ENCODE measurements around the gene CDC42EP1.

The CDC42EP1 gene

DNA sequence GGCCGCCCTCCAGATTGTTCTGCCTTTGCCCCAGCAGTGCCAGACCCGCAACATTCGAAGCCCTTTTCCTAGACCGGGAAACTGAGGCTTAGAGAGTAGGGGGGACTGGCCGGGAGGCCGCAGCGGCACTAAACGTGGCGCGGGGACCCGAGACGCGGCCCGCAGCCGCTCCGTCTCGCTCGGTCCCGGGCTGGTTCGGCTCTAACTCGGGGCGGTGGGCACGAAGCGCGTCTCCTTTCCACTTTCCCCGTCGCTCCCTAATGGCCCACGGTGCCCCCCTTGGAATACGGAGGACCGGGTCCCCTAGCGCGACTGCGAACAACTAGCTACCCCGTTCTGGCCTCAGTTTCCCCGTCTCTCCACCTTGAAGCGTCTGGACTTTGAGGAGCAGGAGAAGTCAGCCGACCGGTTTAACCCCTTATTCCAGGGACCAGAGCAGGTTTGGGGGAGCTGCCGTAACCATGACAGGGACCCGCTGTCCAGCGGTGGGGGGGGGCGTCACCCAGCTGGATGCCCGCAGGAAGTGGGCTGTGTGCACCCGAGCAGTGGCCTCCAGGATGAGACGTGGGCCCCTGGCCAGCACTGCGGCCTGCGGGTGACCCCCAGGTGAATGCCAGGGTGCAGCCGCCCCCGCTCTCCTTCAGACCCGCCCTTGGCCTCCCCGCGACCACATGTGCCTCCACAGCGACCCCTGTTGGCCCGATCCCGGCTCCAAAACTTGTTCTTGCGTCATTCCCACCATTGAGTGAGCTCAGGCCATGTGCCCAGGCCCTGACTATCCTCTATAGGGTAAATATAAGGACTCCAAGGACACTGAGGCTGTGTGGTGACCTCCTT is 1.1 kb downstream of the CDC42EP1 start:
- DNase-seq = no peak

DNA sequence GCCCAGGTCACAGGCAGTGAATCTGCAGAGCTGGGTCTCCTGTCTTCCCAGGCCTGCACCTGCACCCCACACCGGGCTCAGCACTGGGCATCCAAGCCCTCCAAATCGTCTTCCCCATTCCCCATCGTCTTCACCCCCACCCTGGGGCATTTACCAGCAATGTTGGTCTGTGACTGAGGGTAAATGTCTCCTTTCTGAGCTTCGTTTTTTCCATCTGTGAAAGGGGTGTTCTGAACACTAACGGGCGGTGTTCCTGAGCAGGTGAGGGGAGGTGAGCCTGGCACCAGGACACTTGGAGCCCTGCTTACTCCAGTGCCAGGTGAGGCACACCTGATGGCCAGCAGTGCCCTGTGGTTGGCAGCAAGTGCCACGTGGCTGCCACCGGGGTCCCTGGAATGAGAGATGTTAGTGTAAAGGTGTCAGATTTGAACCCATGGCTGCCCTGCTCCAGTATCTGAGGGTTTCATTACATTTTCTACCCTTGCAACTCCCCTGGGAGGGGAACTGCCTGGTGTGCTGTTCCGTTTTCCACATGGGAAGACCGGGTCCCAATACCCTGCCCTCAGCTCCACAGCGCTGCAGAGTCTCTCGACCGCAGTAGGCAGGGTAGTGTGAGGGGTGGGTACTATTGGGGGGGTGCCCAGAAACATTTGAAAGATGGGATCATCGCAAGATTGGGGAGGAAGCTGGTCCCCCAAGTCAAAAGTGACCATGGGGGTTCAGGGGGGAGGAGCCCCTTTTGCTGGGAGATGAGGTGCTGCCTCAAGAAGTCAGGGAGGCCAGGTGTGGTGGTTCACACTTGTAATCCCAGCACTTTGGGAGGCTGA is 2.0 kb downstream of the CDC42EP1 start:
- DNase-seq = no peak

DNA sequence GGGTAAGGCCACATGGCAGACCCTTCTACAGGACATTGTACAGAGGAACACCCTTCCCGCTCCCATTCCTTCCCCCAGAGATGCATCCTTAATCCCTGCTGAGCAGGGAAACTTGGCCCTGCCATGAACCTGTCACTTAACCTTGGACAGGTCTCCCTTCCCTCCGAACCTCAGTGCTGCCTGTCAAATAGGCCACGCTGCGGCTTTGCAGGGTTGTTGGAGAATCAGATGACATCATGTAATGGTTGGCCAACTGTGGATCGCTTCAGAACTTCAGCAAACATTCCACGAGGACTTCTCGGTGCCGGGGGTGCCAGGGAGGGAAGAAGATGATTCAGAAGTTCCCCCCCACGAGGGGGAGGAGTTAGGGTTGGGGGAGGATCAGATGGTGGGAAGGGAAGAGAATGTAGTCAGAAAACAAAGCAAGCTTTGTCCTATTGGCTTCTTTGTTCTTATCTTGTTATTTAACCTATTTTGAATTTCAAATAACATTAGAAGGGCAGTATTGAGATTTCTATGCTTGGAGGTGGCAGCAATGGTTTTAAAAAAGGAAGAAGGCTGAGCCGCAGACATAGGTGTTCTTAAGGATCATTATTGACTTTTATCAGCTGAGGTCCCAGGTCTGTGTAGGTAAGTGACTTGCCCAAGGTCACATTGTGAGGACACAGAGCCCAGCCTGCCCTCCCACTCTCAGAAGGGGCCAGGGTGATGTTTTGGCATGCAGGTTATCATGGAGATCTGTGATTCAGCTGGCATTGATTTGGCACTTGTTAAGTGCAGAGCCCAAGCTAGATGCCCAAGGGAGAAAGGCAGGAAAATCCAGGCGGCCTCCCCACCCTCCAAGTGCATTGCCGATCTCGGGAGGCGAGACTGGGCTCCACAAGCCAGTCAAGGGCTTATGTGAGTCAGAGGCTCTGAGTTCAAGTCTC is 3.1 kb downstream of the CDC42EP1 start:
- DNase-seq = no peak

DNA sequence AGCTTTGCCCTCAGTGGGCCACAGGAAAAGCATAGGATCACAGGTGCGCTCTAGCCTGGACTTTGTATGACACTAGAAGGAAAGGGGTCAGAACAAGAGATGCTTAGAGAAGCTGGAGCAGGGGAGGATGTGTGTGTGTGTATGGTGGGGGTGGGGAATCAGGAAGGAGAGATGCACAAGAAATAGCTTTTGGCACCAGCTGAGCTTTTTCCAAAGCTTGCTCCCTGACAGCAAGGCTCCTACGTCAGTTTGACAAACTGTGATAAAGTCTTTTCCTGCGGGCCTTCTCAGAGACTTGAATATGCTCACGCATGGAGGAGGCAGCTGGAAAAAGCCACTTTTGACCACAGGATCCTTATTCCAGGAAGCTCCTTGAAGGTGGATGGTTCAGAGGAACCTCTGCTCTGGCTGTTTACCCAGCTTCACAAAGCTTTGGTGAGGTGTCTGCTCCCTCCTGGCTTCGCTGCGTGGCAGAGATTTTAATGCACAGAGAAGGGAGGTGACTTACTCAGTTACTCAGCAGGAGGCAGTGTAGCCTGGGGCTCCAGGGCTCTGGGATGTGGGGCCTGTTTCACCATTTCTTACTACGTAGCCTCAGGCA is 3.9 kb downstream of the CDC42EP1 start:
- no peak for DNase-seq

DNA sequence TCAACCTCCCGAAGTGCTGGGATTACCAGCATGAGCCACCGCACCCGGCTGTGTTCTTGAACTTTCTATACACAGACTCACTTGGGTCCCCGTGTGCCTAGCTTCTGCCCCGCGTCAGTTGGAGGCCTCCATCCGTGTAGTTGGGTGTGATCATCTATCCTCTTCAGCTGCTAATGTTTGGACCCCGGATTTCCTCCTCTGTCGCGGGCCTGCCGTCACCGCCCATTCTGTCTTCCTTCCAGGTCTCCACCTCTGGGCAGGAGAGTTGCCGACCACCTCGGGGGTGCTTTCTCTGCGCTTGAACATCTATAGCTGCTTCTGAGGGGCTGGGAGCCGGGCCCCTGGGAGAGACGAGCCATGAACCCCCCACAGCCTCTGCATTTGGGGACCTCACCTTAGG is 5.5 kb downstream of the CDC42EP1 start:
- no peak for DNase-seq

DNA sequence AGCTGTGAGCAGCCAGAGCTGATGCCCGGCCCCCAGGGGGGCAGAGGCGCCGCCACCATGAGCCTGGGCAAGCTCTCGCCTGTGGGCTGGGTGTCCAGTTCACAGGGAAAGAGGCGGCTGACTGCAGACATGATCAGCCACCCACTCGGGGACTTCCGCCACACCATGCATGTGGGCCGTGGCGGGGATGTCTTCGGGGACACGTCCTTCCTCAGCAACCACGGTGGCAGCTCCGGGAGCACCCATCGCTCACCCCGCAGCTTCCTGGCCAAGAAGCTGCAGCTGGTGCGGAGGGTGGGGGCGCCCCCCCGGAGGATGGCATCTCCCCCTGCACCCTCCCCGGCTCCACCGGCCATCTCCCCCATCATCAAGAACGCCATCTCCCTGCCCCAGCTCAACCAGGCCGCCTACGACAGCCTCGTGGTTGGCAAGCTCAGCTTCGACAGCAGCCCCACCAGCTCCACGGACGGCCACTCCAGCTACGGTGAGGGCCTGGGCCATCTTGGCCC is 6.1 kb downstream of the CDC42EP1 start:
- no peak for DNase-seq

DNA sequence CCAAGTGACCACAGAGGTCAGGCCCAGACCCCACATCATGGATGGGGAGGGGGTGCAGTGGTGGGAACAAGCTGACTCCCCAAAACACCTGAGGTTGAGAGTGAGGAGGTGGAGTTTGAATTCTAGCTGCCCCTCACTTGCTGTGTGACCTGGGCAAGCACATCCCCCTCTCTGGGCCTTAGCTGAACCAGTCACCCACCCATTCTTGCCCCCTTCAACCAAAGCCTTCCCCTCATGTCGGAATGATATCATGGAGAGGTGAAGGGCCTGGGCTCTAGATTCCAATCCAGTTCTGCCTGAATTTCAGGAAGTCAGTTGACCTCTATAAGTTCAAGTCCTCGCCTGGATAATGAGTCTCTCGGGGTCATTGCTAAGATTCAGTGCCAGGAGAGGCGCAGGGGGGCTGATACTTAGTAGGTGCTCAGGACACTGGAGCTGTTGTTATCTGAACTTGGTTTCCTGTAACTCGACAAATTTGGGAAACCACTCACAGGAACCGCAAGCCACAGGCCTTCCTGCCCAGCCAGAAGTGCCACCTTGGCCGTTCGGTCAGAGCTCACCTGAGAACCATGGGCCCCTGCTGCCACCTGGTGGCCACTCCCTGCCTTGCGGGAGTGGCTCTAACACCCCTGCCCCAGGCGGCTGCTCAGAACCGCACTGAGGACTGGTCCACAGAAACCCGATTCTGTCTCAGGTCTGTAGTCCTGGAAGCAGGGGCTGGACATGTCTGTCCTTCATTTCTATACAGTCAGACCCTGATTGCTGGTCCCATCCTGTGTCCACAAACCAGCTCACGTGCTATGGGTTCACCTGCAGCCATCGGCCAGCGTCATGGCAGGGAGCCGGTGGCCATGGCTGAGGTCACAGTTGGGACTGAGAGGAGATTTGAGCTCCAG is 6.9 kb downstream of the CDC42EP1 start:
- DNase-seq = no peak

DNA sequence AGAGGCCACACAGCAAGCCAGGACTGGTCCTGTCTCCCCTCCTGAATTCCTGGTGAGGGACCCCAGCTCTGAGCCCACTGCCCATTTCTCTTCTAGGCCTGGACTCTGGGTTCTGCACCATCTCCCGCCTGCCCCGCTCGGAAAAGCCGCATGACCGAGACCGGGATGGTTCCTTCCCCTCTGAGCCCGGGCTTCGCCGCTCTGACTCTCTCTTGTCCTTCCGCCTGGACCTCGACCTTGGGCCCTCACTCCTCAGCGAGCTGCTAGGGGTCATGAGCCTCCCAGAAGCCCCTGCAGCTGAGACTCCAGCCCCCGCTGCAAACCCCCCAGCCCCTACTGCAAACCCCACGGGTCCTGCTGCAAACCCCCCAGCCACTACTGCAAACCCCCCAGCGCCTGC is 7.7 kb downstream of the CDC42EP1 start:
- no peak for DNase-seq

DNA sequence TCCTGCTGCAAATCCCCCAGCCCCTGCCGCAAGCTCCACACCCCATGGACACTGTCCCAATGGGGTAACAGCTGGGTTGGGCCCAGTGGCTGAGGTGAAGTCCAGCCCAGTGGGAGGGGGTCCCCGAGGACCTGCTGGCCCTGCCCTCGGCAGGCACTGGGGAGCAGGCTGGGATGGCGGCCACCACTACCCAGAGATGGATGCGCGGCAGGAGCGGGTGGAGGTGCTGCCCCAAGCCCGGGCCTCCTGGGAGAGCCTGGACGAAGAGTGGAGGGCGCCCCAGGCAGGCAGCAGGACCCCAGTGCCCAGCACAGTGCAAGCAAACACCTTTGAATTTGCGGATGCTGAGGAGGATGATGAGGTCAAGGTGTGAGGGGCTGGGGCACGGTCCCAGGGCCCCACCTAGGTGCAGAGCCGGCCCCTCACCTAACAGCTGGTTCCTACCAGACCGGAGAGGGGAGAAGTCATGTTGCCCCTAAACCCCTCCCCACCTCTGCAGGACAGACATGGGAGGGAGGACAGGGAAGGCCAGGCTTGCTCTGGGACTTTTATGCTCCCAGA is 8.2 kb downstream of the CDC42EP1 start:
- no peak for DNase-seq

DNA sequence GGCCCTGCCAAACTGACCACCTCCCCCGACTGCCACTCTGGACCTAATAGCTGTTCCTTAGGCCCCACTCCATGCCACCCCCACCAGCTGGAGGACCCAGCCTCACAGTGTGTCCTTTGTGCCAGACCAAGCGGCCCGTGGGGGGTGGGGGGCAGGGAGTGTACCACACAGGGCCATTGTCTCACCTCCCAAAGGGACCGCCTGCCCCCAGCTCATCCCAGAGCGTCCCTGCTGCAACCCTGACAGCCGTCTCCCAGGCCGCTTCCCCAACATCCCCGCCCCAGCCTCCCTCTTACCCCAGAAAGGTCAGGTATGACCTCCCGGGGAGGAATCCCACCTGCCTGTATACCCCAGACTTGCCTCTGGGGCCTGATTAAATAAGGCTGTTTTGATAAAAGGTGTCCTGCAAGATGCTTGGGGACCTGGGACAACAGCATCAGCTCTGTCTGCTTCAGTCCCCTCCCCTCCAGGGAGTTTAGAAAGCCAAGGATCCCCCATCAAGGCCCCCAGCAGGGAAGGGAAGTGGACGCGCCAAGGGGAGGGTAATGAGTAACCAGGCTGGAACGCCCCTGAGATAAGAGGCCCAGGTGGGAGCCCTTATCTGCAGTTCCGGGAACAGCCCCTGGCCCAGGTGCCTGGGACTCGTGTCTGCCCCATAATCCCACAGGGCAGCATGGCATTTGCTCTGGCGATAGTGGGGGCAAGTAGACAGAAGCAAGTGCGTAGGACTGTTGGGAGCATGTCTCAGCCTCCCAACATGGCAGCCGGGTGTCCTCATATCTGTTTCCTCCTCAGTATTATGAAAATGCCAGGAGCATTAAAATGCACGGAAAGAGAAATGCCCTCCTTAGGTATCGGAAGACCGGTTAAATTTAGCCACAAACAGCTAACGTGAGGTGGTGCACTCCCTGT is 9.0 kb downstream of the CDC42EP1 start:
- DNase-seq = no peak

DNA sequence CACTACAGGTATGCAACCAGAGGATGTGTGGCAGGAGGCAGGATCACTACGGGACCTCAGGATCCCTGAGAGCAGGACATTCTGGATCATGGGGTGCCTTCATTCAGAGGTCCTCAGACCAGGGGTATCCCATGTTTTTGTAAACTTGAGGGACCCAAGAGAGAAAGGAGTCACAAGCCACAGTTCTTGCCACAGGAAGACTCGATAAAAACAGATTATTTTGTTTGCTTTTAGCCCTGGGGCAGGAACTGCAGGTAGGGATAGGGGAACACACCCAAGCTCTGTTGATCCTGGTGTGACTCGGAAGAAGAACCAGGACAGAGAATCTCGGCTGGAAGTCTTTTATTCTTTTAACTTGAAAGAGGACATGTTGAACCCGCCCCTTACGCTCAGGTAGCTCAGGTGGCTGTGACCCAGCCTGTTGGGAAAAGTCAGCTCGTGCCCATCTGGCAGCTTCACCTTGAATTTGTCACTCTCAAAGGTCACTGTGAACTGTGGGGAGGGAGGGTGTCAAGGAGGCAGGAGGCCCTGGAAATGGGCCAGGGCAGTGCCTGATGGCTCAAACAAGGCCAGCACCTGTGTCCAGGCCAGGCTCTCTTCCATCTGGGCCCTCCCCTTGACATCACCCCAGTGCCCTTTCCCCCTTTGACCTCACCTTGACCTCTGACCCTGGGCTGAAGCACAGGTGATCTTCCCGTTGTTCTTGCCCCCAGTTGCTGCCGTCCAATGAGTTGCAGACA is 9.8 kb downstream of the CDC42EP1 start:
- DNase-seq = no peak

DNA sequence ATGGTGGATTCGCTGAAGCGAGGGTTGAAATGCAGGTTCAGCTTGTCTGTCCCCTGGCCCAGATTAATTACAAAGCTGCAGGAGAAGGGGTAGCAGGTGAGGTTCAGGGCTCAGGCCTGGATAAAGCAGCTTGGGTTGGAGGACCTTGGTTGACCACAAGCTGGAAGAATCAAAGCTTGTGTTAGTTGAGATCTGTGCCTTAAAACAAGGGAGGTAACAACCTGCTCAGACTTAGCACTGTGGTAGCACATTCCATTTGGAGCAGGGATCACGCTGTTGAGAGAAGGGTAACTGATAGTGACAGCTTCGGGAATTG is 10.3 kb downstream of the CDC42EP1 start:
- no peak for DNase-seq

DNA sequence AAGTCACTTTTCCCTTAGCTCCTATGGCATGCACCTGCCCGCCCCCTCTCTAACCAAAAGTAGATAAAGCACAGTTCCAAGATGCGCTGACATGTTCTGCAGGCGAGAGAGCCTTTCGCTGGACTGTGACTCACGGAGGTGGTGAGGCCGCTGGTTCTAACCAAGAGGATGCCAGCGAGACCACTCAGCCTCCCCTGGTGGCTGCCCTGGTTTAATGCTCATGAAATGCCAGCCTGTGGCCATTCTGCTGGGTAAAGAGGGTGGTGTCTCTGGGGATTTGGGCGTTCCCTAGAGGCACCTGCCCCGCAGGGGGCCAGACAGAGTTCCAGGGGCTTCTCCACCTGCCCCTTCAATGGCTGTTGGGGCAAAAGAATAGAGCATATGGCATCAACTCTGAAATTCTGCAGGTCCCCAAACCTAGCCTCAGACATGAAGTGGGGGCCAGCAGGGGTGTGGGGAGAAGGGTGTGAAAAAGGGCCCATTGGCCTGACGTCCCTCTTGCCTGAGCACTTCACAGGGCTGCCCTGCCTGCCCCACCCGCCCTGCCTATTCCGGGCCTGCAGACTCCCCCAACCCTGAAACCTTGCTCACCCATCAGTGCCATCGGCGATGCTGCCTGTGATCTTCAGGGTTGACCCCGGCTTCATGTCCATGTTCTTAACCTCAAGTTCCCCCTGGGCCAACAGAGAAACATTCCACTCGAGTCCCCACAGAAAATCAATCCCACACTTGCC is 11.1 kb downstream of the CDC42EP1 start:
- DNase-seq = no peak

DNA sequence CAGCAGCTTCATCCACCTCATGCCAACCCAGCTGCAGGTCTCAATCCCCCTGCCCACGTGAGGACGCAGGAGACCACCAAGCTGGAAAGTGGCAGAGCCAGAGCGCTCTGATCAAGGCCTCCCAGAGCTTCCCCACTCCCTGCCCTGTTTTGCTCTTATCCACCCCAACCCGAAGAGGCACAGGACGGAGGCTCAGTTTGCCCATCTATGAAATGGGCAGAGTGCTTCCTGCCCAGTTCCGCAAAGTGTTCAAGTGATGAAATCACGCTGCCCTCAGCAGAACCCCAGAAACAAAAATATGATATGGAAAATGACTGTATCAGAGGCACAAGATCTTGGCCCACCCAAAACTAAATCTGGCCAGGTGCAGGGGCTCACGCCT is 11.7 kb downstream of the CDC42EP1 start:
- no peak for DNase-seq

DNA sequence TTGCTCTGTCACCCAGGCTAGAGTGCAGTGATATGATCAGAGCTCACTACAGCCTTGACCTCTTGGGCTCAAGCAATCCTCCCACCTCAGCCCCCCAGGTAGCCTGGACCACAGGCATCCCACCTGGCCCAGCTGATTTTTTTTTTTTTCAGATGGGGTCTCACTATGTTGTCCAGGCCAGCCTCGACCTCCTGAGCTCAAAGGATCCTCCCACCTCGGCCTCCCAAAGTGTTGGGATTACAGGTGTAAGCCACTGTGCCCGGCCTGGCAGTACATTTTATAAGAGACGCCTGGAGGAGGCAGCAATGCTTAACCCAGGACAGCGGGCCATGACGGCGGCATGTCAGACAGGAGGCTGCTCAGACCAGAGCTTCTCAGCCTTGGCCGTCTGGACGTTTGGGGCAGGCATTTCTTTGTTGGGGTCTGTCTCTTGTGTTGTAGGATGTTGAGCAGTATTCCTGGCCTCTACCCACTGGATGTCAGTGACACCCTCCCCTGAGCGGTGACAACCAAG is 15.3 kb downstream of the CDC42EP1 start:
- DNase-seq = no peak

DNA sequence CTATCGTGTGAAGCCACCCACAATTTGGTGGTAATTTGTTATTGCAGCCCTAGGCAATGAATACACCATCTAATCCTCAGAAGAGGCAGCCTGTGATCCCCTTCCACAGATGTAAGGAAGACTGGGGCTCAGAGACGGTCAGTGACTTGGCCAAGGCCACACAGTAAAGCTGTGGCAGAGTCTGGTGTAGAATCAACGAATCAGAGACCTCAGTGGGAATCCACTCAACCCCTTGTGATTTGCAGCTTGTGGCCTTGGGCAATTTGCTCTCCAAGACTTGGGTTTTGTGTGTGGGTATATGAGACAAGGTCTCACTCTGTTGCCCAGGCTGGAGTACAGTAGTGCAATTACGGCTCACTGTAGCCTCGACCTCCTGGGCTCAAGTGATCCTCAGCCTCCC is 17.7 kb downstream of the CDC42EP1 start:
- no peak for DNase-seq

DNA sequence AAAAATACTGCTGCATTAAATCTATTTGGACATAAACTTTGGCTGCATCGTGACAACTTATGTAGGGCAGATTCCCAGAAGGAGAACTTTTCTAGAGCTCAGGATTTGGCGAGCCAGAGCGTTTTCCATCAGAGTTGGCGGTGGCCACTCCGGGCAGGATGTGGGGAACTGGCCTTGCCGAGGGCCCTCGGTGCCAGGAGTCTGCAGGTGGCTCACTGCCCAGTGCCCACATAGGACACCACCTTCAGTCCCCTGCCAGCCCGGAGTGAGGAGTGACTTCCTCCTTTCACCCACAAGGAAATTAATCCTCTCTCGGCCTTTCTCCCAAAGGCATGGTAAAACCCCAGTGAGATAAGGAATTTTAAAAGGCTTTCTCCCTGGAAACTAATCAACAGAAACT is 21.2 kb downstream of the CDC42EP1 start:
- DNase-seq = no peak

DNA sequence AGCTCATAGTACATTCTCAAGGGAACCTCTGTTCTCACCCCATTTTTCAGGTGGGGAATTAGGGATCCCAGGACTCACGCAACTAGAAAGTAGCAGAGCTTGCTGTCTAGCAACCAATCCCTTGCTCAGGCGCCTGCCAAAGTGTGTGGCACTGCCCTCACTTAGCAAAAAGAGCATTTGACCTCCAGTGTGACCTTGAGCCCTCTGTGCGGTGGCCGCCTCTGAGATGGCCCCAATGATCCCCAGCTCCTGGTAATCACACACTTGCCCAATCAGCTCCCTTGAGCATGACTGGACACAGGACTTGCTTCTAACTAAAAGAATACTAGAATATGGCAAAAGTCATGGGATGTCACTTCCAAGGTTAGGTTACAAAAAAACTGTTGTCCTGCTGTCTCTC is 22.2 kb downstream of the CDC42EP1 start:
- DNase-seq = no peak

Measured in NCI-H2107 (cell line).